Epidermal melanocyte (primary cell): ENCODE data around the gene AAGAB.

Source experiments
- DNase-seq: peaks from one replicate; pipeline ENCODE4 v3.0.0; 2011; ENCODE audit warnings: low spot score; ENCODE audit not compliant: insufficient read length

AAGAB gene

DNA sequence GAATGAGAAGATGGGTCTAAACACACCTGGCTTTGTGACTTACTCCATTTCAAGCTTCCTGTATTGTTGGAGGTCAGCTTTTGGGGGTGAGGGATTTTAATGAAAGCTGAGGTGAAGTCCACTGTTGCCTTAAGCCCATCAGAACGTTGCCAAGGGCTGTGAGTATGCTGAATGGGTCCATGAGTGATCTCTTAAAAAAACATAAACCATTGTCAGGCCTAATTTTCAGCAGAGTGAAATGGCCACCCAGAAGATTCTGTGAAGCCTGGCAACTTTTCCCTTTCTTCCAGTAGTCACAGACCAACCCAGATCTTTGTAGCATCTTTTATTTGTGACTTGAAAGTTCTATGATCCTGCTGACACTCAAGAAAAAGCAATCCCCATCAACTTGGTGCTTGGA is 102.0 kb downstream of the AAGAB start:
- no peak for DNase-seq
